ENCODE data around the gene BLTP3A. TPM values are rescaled to one million over a fixed set of nuclear protein-coding genes. Genes with fewer than 3 reads are reported as not detected.
"Not testable (repeated sequence)": the region's sequence is repeated elsewhere in the genome, so short reads cannot be mapped to it uniquely, and the experiment has no call there.

Gene BLTP3A, protein sequence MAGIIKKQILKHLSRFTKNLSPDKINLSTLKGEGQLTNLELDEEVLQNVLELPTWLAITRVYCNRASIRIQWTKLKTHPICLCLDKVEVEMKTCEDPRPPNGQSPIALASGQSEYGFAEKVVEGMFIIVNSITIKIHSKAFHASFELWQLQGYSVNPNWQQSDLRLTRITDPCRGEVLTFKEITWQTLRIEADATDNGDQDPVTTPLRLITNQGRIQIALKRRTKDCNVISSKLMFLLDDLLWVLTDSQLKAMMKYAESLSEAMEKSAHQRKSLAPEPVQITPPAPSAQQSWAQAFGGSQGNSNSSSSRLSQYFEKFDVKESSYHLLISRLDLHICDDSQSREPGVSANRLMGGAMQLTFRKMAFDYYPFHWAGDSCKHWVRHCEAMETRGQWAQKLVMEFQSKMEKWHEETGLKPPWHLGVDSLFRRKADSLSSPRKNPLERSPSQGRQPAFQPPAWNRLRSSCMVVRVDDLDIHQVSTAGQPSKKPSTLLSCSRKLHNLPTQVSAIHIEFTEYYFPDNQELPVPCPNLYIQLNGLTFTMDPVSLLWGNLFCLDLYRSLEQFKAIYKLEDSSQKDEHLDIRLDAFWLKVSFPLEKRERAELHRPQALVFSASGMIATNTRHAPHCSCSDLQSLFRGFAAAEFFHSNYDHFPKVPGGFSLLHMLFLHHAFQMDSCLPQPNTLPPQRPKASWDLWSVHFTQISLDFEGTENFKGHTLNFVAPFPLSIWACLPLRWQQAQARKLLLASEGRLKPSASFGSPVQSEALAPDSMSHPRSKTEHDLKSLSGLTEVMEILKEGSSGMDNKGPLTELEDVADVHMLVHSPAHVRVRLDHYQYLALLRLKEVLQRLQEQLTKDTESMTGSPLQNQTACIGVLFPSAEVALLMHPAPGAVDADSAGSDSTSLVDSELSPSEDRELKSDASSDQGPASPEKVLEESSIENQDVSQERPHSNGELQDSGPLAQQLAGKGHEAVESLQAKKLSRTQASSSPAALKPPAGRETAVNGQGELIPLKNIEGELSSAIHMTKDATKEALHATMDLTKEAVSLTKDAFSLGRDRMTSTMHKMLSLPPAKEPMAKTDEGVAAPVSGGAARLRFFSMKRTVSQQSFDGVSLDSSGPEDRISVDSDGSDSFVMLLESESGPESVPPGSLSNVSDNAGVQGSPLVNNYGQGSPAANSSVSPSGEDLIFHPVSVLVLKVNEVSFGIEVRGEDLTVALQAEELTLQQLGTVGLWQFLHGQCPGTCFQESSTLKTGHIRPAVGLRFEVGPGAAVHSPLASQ (N-terminal part only)
- total RNA-seq (10 to 100 TPM; 37.0 to 44.1 TPM), polyA plus RNA-seq (ENCODE audit: insufficient read depth, low read depth, low replicate concordance) (34.6 TPM)
- long read RNA-seq, donor 1 = 0 reads
- long read RNA-seq, donor 2 = 0 reads

GRCh38 chr6:34791701-34792604, at the start of gene BLTP3A:
BLTP3A (plus strand) TSS chr6:34792083; CDS start chr6:34792251, 168 bp downstream.
- intact Hi-C loops (cut with DNase I; ENCODE audit: low total_unique reads) = no loop called here
- Histone ChIP-seq H3K9me3 (no peaks in the 10 kb centered on the region), H3K36me3 (ENCODE audit: low read depth, missing control alignments) (no peaks in the 10 kb centered on the region), H3K27ac (peak within 1 kb of the TSS; percentile 90 to 94), H3K4me1 (peaks cover 15% of the 10 kb centered on the region), H3K4me3 (peak within 1 kb of the TSS; percentile 83 to 90), H3K27me3 (no peaks in the 10 kb centered on the region)
- WGBS, 2 donors = 0 to 1% methylated on average over 33 to 57 of the region's 99 CpGs
- peak; percentile 79 for DNase-seq
- TF ChIP-seq CTCF (IDR thresholded peaks at IDR 0.05) (peak in 2 of 3 experiments; percentile 5 to 23), POLR2A (IDR thresholded peaks at IDR 0.05) (no peak)

- no peaks in the 10 kb centered on the region for H3K27me3 ChIP-seq
- no peaks in the 10 kb centered on the region for H3K9me3 ChIP-seq
- WGBS, 2 donors = 93 to 97% methylated on average over 4 of the region's 4 CpGs
- H3K4me3 ChIP-seq = no peak overlapping the region
- intact Hi-C loops (cut with DNase I; ENCODE audit: low total_unique reads) = no loop called here
- TF ChIP-seq POLR2A (IDR thresholded peaks at IDR 0.05) (no peak), CTCF (IDR thresholded peaks at IDR 0.05) (no peak)
- H3K4me1 ChIP-seq = no peaks in the 10 kb centered on the region
- DNase-seq = no peak
- no peak overlapping the region for H3K27ac ChIP-seq
- no peaks in the 10 kb centered on the region for H3K36me3 ChIP-seq (ENCODE audit: low read depth, missing control alignments)
Observed at GRCh38 chr6:34742094-34742493, 49.8 kb upstream of the BLTP3A start.

- no peak overlapping the region for H3K4me3 ChIP-seq
- H3K36me3 ChIP-seq (ENCODE audit: low read depth, missing control alignments) = no peaks in the 10 kb centered on the region
- no peak for TF ChIP-seq CTCF (IDR thresholded peaks at IDR 0.05)
- no peak for TF ChIP-seq POLR2A (IDR thresholded peaks at IDR 0.05)
- no peaks in the 10 kb centered on the region for H3K27me3 ChIP-seq
- 77 to 82% methylated on average over 7 of the region's 7 CpGs for WGBS, 2 donors
- no peaks in the 10 kb centered on the region for H3K9me3 ChIP-seq
- intact Hi-C loops (cut with DNase I; ENCODE audit: low total_unique reads) = no loop called here
- no peak for DNase-seq
- no peak overlapping the region for H3K27ac ChIP-seq
- H3K4me1 ChIP-seq = no peaks in the 10 kb centered on the region
Observed at GRCh38 chr6:34743625-34744293, 48.1 kb upstream of the BLTP3A start.

- H3K4me1 ChIP-seq; H3K4me3 ChIP-seq; H3K36me3 ChIP-seq (ENCODE audit: low read depth, missing control alignments); intact Hi-C loops (cut with DNase I; ENCODE audit: low total_unique reads); H3K27me3 ChIP-seq; H3K9me3 ChIP-seq; H3K27ac ChIP-seq; DNase-seq: not testable (repeated sequence)
- WGBS, 2 donors = 95% methylated on average over 8 to 10 of the region's 10 CpGs
Observed at GRCh38 chr6:34744294-34744647, 47.6 kb upstream of the BLTP3A start.
